22Rv1 (cell line): Measurements from ENCODE around the gene SH3RF2.

Source experiments
- ZFX ChIP-seq: fragments of 450-650 bp; IDR thresholded peaks from 2 replicates; pipeline ENCODE4 v1.6.1; 2017; ENCODE audit warnings: antibody characterized with exemption, borderline replicate concordance
- TF ChIP-seq, protein P1 (sequence below): fragments of 450-650 bp; IDR thresholded peaks from 2 replicates; pipeline ENCODE4 v1.5.1; 2017; ENCODE audit warnings: mild to moderate bottlenecking

- TF ChIP-seq, protein P1, sequence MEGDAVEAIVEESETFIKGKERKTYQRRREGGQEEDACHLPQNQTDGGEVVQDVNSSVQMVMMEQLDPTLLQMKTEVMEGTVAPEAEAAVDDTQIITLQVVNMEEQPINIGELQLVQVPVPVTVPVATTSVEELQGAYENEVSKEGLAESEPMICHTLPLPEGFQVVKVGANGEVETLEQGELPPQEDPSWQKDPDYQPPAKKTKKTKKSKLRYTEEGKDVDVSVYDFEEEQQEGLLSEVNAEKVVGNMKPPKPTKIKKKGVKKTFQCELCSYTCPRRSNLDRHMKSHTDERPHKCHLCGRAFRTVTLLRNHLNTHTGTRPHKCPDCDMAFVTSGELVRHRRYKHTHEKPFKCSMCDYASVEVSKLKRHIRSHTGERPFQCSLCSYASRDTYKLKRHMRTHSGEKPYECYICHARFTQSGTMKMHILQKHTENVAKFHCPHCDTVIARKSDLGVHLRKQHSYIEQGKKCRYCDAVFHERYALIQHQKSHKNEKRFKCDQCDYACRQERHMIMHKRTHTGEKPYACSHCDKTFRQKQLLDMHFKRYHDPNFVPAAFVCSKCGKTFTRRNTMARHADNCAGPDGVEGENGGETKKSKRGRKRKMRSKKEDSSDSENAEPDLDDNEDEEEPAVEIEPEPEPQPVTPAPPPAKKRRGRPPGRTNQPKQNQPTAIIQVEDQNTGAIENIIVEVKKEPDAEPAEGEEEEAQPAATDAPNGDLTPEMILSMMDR = no peak
- TF ChIP-seq ZFX = no peak
Measured at GRCh38 chr5:145949474-145949873, 13.1 kb downstream of the SH3RF2 start.
